Esophagus muscularis mucosa (tissue), 3 donors: ENCODE measurements around the gene PPP3CB.

ENCODE experiments used
- POLR2A ChIP-seq: fragments of 450-650 bp; IDR thresholded peaks from one replicate; pipeline ENCODE4 v1.6.1; 2017; ENCODE audit warnings: antibody characterized with exemption, moderate library complexity, mild to moderate bottlenecking, low read depth
- TF ChIP-seq, protein P1 (sequence below), 3 experiments: fragments of 200-600 bp in 2 of 3; fragments of 450-650 bp in 1 of 3; sonication (generic) in 2 of 3; IDR thresholded peaks; one replicate each; pipeline ENCODE4 v1.5.1; 2017 to 2019; ENCODE audit warnings: antibody characterized with exemption in 3 of 3, mild to moderate bottlenecking in 2 of 3, moderate library complexity in 1 of 3

GRCh38 chr10:73439605-73440312 lies 56.1 kb downstream of the PPP3CB start:
- TF ChIP-seq POLR2A, result no peak
- TF ChIP-seq, protein P1, sequence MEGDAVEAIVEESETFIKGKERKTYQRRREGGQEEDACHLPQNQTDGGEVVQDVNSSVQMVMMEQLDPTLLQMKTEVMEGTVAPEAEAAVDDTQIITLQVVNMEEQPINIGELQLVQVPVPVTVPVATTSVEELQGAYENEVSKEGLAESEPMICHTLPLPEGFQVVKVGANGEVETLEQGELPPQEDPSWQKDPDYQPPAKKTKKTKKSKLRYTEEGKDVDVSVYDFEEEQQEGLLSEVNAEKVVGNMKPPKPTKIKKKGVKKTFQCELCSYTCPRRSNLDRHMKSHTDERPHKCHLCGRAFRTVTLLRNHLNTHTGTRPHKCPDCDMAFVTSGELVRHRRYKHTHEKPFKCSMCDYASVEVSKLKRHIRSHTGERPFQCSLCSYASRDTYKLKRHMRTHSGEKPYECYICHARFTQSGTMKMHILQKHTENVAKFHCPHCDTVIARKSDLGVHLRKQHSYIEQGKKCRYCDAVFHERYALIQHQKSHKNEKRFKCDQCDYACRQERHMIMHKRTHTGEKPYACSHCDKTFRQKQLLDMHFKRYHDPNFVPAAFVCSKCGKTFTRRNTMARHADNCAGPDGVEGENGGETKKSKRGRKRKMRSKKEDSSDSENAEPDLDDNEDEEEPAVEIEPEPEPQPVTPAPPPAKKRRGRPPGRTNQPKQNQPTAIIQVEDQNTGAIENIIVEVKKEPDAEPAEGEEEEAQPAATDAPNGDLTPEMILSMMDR (IDR thresholded peaks at IDR 0.05), result no peak
